ENCODE results near the gene BRSK2. TPM values are rescaled to one million over a fixed set of nuclear protein-coding genes. Genes with fewer than 3 reads are reported as not detected.
"Not testable (repeated sequence)": the region's sequence is repeated elsewhere in the genome, so short reads cannot be mapped to it uniquely, and the experiment has no call there.

The BRSK2 gene
- total RNA-seq, 6 experiments from 2014 or later = 0.14 to 0.99 (median 0.47) TPM; not detected in 1

GRCh38 chr11:1506981-1507380 lies 117.2 kb downstream of the BRSK2 start:
- no peak overlapping the region for H3K4me3 Mint-ChIP-seq
- H3K36me3 Mint-ChIP-seq (ENCODE audit: low read depth) = no peaks in the 10 kb centered on the region
- no peaks in the 10 kb centered on the region for H3K9me3 Mint-ChIP-seq
- H3K27ac Mint-ChIP-seq = no peak overlapping the region
- TF ChIP-seq CTCF (IDR thresholded peaks at IDR 0.05) = no peak
- DNase-seq = no peak
- no peaks in the 10 kb centered on the region; the same call in 1 of the 2 replicates for H3K27me3 Mint-ChIP-seq (ENCODE audit: insufficient read depth)
- no peaks in the 10 kb centered on the region for H3K4me1 Mint-ChIP-seq (ENCODE audit: low read depth)

- Mint-ChIP-seq H3K27ac (no peak overlapping the region), H3K9me3 (no peaks in the 10 kb centered on the region), H3K4me3 (no peak overlapping the region), H3K36me3 (ENCODE audit: low read depth) (no peaks in the 10 kb centered on the region), H3K4me1 (ENCODE audit: low read depth) (no peaks in the 10 kb centered on the region), H3K27me3 (ENCODE audit: insufficient read depth) (no peaks in the 10 kb centered on the region; the same call in 1 of the 2 replicates)
- TF ChIP-seq CTCF (IDR thresholded peaks at IDR 0.05) = no peak
- no peak for DNase-seq
Observed at GRCh38 chr11:1507381-1508140, 117.8 kb downstream of the BRSK2 start.

DNA sequence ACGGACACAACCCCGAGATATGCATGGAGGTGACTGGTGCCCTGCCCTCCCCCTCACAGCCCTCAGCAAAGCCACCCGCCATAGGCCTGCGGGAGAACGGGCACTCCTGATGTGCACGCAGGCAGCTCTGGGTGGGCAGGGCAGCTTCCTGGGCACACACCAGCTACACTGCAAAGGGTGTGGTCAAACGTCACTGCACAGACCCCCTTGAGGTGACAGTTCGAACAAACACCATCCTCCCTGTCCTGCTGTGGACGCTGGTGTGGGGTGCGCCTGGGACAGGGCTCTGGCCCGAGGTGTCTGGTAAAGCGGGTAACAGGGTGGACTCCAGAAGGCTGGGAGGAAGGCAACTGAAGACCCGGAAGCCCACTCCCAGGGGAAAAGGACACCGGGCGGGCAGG lies 118.8 kb downstream of the BRSK2 start:
- Mint-ChIP-seq H3K27me3 (ENCODE audit: insufficient read depth) (no peaks in the 10 kb centered on the region; the same call in 1 of the 2 replicates), H3K4me1 (ENCODE audit: low read depth) (peaks cover 4% of the 10 kb centered on the region), H3K4me3 (no peak overlapping the region), H3K9me3 (no peaks in the 10 kb centered on the region), H3K27ac (no peak overlapping the region), H3K36me3 (ENCODE audit: low read depth) (no peaks in the 10 kb centered on the region)
- DNase-seq = no peak
- TF ChIP-seq CTCF (IDR thresholded peaks at IDR 0.05) = no peak

GRCh38 chr11:1508986-1509385 lies 119.3 kb downstream of the BRSK2 start:
- no peak overlapping the region for H3K27ac Mint-ChIP-seq
- H3K36me3 Mint-ChIP-seq (ENCODE audit: low read depth) = no peaks in the 10 kb centered on the region
- no peaks in the 10 kb centered on the region for H3K9me3 Mint-ChIP-seq
- DNase-seq = no peak
- peaks cover 5% of the 10 kb centered on the region for H3K4me1 Mint-ChIP-seq (ENCODE audit: low read depth)
- no peaks in the 10 kb centered on the region; the same call in 1 of the 2 replicates for H3K27me3 Mint-ChIP-seq (ENCODE audit: insufficient read depth)
- TF ChIP-seq CTCF (IDR thresholded peaks at IDR 0.05) = no peak
- H3K4me3 Mint-ChIP-seq = no peak overlapping the region

DNA sequence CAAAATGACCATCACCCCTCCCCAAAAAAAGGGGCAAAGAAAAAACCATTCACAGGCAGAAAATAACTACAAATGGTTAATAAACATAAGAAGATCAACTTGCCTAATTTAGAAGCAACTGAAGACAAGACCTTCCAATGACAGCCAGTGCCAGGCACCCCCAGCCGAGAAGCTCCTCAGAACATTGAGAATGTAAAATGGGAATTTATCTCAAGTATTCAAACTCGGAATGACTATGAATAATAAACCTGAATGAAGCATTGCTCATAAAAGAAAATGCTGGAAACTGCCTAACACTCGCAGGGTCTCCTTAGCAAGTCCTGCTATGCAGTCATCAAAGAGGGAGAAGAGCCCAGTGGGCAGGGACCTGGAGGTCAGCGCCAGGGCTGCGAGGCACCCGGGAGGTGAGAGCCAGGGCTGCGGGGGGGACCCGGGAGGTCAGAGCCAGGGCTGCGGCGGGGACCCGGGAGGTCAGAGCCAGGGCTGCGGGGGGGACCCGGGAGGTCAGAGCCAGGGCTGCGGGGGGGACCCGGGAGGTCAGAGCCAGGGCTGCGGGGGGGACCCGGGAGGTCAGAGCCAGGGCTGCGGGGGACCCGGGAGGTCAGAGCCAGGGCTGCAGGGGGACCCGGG lies 120.0 kb downstream of the BRSK2 start:
- Mint-ChIP-seq H3K4me3 (no peak overlapping the region), H3K36me3 (ENCODE audit: low read depth) (no peaks in the 10 kb centered on the region), H3K4me1 (ENCODE audit: low read depth) (peaks cover 10% of the 10 kb centered on the region), H3K27me3 (ENCODE audit: insufficient read depth) (no peaks in the 10 kb centered on the region; the same call in 1 of the 2 replicates), H3K27ac (no peak overlapping the region), H3K9me3 (no peaks in the 10 kb centered on the region)
- DNase-seq = no peak
- no peak for TF ChIP-seq CTCF (IDR thresholded peaks at IDR 0.05)

DNA sequence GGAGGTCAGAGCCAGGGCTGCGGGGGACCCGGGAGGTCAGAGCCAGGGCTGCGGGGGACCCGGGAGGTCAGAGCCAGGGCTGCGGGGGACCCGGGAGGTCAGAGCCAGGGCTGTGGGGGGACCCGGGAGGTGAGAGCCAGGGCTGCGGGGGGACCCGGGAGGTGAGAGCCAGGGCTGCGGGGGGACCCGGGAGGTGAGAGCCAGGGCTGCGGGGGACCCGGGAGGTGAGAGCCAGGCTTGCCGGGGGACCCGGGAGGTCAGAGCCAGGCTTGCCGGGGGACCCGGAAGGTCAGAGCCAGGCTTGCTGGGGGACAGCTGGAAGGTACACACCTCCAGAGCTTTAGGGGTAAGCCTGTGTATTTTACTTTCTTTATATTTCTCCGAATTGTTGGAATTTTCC lies 120.6 kb downstream of the BRSK2 start:
- H3K27me3 Mint-ChIP-seq (ENCODE audit: insufficient read depth); H3K4me3 Mint-ChIP-seq; H3K27ac Mint-ChIP-seq; H3K9me3 Mint-ChIP-seq; H3K36me3 Mint-ChIP-seq (ENCODE audit: low read depth); DNase-seq: not testable (repeated sequence)
- H3K4me1 Mint-ChIP-seq (ENCODE audit: low read depth) = peaks cover 12% of the 10 kb centered on the region
